Stimulated activated CD4-positive, alpha-beta T cell treated with anti-CD3 and anti-CD28 coated beads, Interleukin-1b, Interleukin-23, amount 100 ng/mL, for 4 hours (primary cell): ENCODE results near the gene NDFIP2.

Source experiments
- DNase-seq, 2 donors: peaks; one replicate each; pipeline ENCODE4 v3.0.0-alpha.2; 2020; ENCODE audit warnings: low read depth in 2 of 2

The NDFIP2 gene

GRCh38 chr13:79497064-79497463 lies 16.1 kb downstream of the NDFIP2 start:
- DNase-seq: no peak

GRCh38 chr13:79497852-79498251 lies 16.9 kb downstream of the NDFIP2 start:
- DNase-seq: no peak

GRCh38 chr13:79500829-79501228 lies 19.9 kb downstream of the NDFIP2 start:
- DNase-seq: no peak

- no peak for DNase-seq
Measured at GRCh38 chr13:79501538-79502232, 20.7 kb downstream of the NDFIP2 start.

GRCh38 chr13:79502859-79503468 lies 22.0 kb downstream of the NDFIP2 start:
- DNase-seq: no peak

- no peak for DNase-seq
Measured at GRCh38 chr13:79503473-79504017, 22.6 kb downstream of the NDFIP2 start.

GRCh38 chr13:79508224-79508961 lies 27.4 kb downstream of the NDFIP2 start:
- no peak for DNase-seq

- no peak for DNase-seq
Measured at GRCh38 chr13:79511611-79512010, 30.7 kb downstream of the NDFIP2 start.

GRCh38 chr13:79512950-79513349 lies 32.0 kb downstream of the NDFIP2 start:
- no peak for DNase-seq

GRCh38 chr13:79516595-79516994 lies 35.6 kb downstream of the NDFIP2 start:
- no peak for DNase-seq

GRCh38 chr13:79519255-79519654 lies 38.3 kb downstream of the NDFIP2 start:
- no peak for DNase-seq

- no peak for DNase-seq
Measured at GRCh38 chr13:79522583-79522982, 41.6 kb downstream of the NDFIP2 start.

GRCh38 chr13:79525064-79525857 lies 44.3 kb downstream of the NDFIP2 start:
- no peak for DNase-seq

GRCh38 chr13:79527698-79528097 lies 46.7 kb downstream of the NDFIP2 start:
- no peak for DNase-seq

GRCh38 chr13:79528356-79528755 lies 47.4 kb downstream of the NDFIP2 start:
- DNase-seq: no peak

GRCh38 chr13:79528759-79529191 lies 47.8 kb downstream of the NDFIP2 start:
- DNase-seq: no peak

GRCh38 chr13:79529817-79530216 lies 48.9 kb downstream of the NDFIP2 start:
- no peak for DNase-seq

- DNase-seq: no peak
Measured at GRCh38 chr13:79530270-79530669, 49.3 kb downstream of the NDFIP2 start.

- DNase-seq: no peak
Measured at GRCh38 chr13:79531542-79532254, 50.7 kb downstream of the NDFIP2 start.

GRCh38 chr13:79532576-79532975 lies 51.6 kb downstream of the NDFIP2 start:
- DNase-seq: no peak

- DNase-seq: no peak
Measured at GRCh38 chr13:79533781-79534400, 52.9 kb downstream of the NDFIP2 start.
